ENCODE measurements around the gene SYNRG.

SYNRG gene

DNA sequence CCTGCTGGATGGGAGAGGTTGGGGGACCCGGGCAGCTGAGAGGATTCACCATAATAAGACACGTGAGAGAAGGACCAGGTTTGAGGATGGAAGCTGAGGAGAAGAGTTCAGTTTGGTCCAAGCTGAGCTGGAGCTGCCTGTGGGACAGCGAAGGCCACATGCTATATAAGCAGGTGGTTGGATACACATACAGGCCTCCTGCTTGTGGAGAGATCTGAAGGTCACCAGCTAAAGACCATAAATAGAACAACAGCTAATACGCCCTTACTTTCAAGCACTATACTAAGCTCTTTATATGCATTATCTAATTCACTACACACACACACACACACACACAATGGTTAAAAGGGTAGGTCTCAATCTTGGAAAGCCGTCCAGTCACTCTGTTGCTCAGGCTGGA is 87.4 kb downstream of the SYNRG start:
- Histone ChIP-seq H3K4me2 (no peak overlapping the region), H3K79me2 (ENCODE audit: insufficient read depth, low read depth) (no peaks in the 10 kb centered on the region), H3K4me3 (IDR thresholded peaks at IDR 0.05; ENCODE audit: insufficient read depth, low read depth, low read length) (no peak overlapping the region), H4K20me1 (ENCODE audit: insufficient read depth) (no peaks in the 10 kb centered on the region), H3K4me1 (ENCODE audit: low read depth, poor library complexity, severe bottlenecking) (peaks cover 3% of the 10 kb centered on the region), H2AFZ (ENCODE audit: low read depth) (no peak overlapping the region), H3K36me3 (ENCODE audit: insufficient read depth) (no peaks in the 10 kb centered on the region), H3K9ac (no peak overlapping the region), H3K27me3 (ENCODE audit: insufficient read depth, low read depth) (no peaks in the 10 kb centered on the region), H3K27ac (no peak overlapping the region)
- TF ChIP-seq CTCF (conservative IDR thresholded peaks at IDR 0.05; ENCODE audit: low read depth, low read length): no peak

GRCh38 chr17:37520174-37520573 is 89.0 kb downstream of the SYNRG start:
- H3K27me3 ChIP-seq (ENCODE audit: insufficient read depth, low read depth): no peaks in the 10 kb centered on the region
- no peaks in the 10 kb centered on the region for H3K79me2 ChIP-seq (ENCODE audit: insufficient read depth, low read depth)
- no peak overlapping the region for H3K9ac ChIP-seq
- H4K20me1 ChIP-seq (ENCODE audit: insufficient read depth): no peaks in the 10 kb centered on the region
- TF ChIP-seq CTCF (conservative IDR thresholded peaks at IDR 0.05; ENCODE audit: low read depth, low read length): no peak
- H3K27ac ChIP-seq: no peak overlapping the region
- H2AFZ ChIP-seq (ENCODE audit: low read depth): no peak overlapping the region
- H3K4me1 ChIP-seq (ENCODE audit: low read depth, poor library complexity, severe bottlenecking): peaks cover 3% of the 10 kb centered on the region
- no peak overlapping the region for H3K4me2 ChIP-seq
- no peak overlapping the region for H3K4me3 ChIP-seq (IDR thresholded peaks at IDR 0.05; ENCODE audit: insufficient read depth, low read depth, low read length)
- no peaks in the 10 kb centered on the region for H3K36me3 ChIP-seq (ENCODE audit: insufficient read depth)

- no peak overlapping the region for H3K9ac ChIP-seq
- H3K4me2 ChIP-seq: no peak overlapping the region
- H3K36me3 ChIP-seq (ENCODE audit: insufficient read depth): no peaks in the 10 kb centered on the region
- H2AFZ ChIP-seq (ENCODE audit: low read depth): no peak overlapping the region
- no peak overlapping the region for H3K4me3 ChIP-seq (IDR thresholded peaks at IDR 0.05; ENCODE audit: insufficient read depth, low read depth, low read length)
- H4K20me1 ChIP-seq (ENCODE audit: insufficient read depth): no peaks in the 10 kb centered on the region
- no peak for TF ChIP-seq CTCF (conservative IDR thresholded peaks at IDR 0.05; ENCODE audit: low read depth, low read length)
- H3K4me1 ChIP-seq (ENCODE audit: low read depth, poor library complexity, severe bottlenecking): peaks cover 3% of the 10 kb centered on the region
- no peaks in the 10 kb centered on the region for H3K27me3 ChIP-seq (ENCODE audit: insufficient read depth, low read depth)
- H3K27ac ChIP-seq: no peak overlapping the region
- H3K79me2 ChIP-seq (ENCODE audit: insufficient read depth, low read depth): no peaks in the 10 kb centered on the region
Measured at GRCh38 chr17:37519251-37519985, 89.8 kb downstream of the SYNRG start.

- Histone ChIP-seq H4K20me1 (ENCODE audit: insufficient read depth) (no peaks in the 10 kb centered on the region), H3K9ac (no peak overlapping the region), H3K4me2 (no peak overlapping the region), H3K79me2 (ENCODE audit: insufficient read depth, low read depth) (no peaks in the 10 kb centered on the region), H3K27ac (no peak overlapping the region), H3K36me3 (ENCODE audit: insufficient read depth) (no peaks in the 10 kb centered on the region), H2AFZ (ENCODE audit: low read depth) (no peak overlapping the region), H3K4me1 (ENCODE audit: low read depth, poor library complexity, severe bottlenecking) (peaks cover 3% of the 10 kb centered on the region), H3K27me3 (ENCODE audit: insufficient read depth, low read depth) (no peaks in the 10 kb centered on the region), H3K4me3 (IDR thresholded peaks at IDR 0.05; ENCODE audit: insufficient read depth, low read depth, low read length) (no peak overlapping the region)
- no peak for TF ChIP-seq CTCF (conservative IDR thresholded peaks at IDR 0.05; ENCODE audit: low read depth, low read length)
Measured at GRCh38 chr17:37518826-37519225, 90.4 kb downstream of the SYNRG start.

All from KMS-11 (cell line).